Endothelial cell of umbilical vein (primary cell): ENCODE results near the gene CIDEC. TPM values are rescaled to one million over a fixed set of nuclear protein-coding genes. Genes with fewer than 3 reads are reported as not detected.

Experiments used
- Bru-seq: library from RNA; stranded (reverse); fragments of 400-500 nt; gene quantifications from one replicate; lab custom pipeline; 2021; lab: Mats Ljungman, UMichigan
- BruChase-seq, 2 experiments: library from RNA; stranded (reverse); fragments of 400-500 nt; gene quantifications; one replicate each; lab custom pipeline; 2021; lab: Mats Ljungman, UMichigan
- BruUV-seq: library from RNA; stranded (reverse); fragments of 400-500 nt; replicated peaks from 2 replicates; lab custom pipeline; 2021; lab: Mats Ljungman, UMichigan
- CTCF ChIA-PET: fragments of 300-600, 350-600 bp; sonication (Branson Sonifier 250); formaldehyde crosslinking; loops from one replicate; lab custom pipeline; 2021; ENCODE audit warnings: antibody characterized with exemption, inconsistent platforms; lab: Charles Lee
- POLR2A ChIA-PET: fragments of 300-600, 350-600 bp; sonication (Branson Sonifier 250); formaldehyde crosslinking; loops from one replicate; lab custom pipeline; 2021; ENCODE audit warnings: antibody characterized with exemption, inconsistent platforms; lab: Charles Lee
- DNase-seq: peaks from one replicate; pipeline ENCODE4 v3.0.0-alpha.2; 2011; ENCODE audit warnings: low read depth, low spot score
- FAIRE-seq: peaks from 2 replicates; lab custom pipeline; 2011; peaks lifted over from hg19 to GRCh38; lab: Jason Lieb, UNC
- H2AFZ ChIP-seq: 2 replicates; pipeline ENCODE4 v1.6.0; 2012; ENCODE audit warnings: low read depth, low read length, control low read depth, inconsistent platforms
- H3K27ac ChIP-seq: 2 replicates; pipeline ENCODE4 v1.5.1; 2011; ENCODE audit warnings: low read depth, mild to moderate bottlenecking, control low read depth, low read length, moderate library complexity; ENCODE audit not compliant: insufficient read depth
- H3K27me3 ChIP-seq, 2 experiments: 2 replicates each; pipeline versions ENCODE4 v1.6.0 to v1.6.1; 2011; ENCODE audit warnings: low read length in 2 of 2, mixed read lengths in 1 of 2; ENCODE audit not compliant: control insufficient read depth in 2 of 2, insufficient read depth in 2 of 2
- H3K36me3 ChIP-seq, 2 experiments: 2 replicates in 1 of 2; 3 replicates in 1 of 2; pipeline ENCODE4 v1.5.1; 2011; ENCODE audit warnings: low read length in 2 of 2, mild to moderate bottlenecking in 1 of 2, moderate library complexity in 1 of 2; ENCODE audit not compliant: control insufficient read depth in 2 of 2, insufficient read depth in 2 of 2; ENCODE audit errors: extremely low read depth in 1 of 2
- H3K4me1 ChIP-seq: 3 replicates; pipeline ENCODE4 v1.5.1; 2011; ENCODE audit warnings: mild to moderate bottlenecking, low read length; ENCODE audit not compliant: control insufficient read depth, insufficient read depth; ENCODE audit errors: extremely low read depth
- H3K4me2 ChIP-seq: 2 replicates; pipeline ENCODE4 v1.6.1; 2011; ENCODE audit warnings: low read length, control low read depth, mixed read lengths; ENCODE audit not compliant: insufficient read depth
- H3K4me3 ChIP-seq, 3 experiments: fragments of 200-600 bp in 1 of 3; sonication (generic), shearing (Covaris generic) in 1 of 3; replicated peaks in 1 of 3; 2 replicates each; pipeline ENCODE4 v1.5.1; 2011 to 2016; ENCODE audit warnings: control low read depth in 3 of 3, low read length in 3 of 3, mild to moderate bottlenecking in 2 of 3, inconsistent platforms in 1 of 3, low read depth in 1 of 3, moderate library complexity in 1 of 3; ENCODE audit not compliant: insufficient read depth in 1 of 3
- H3K79me2 ChIP-seq: 2 replicates; pipeline ENCODE4 v1.6.0; 2012; ENCODE audit warnings: low read length, inconsistent platforms; ENCODE audit not compliant: control insufficient read depth, insufficient read depth
- H3K9ac ChIP-seq: replicated peaks from 2 replicates; pipeline ENCODE3; 2011; ENCODE audit warnings: low read length, control low read depth; ENCODE audit not compliant: insufficient read depth; ENCODE audit errors: extremely low read depth
- H3K9me1 ChIP-seq: replicated peaks from 3 replicates; pipeline ENCODE4 v1.6.0; 2011; ENCODE audit warnings: mild to moderate bottlenecking, low read length; ENCODE audit not compliant: control insufficient read depth, insufficient read depth; ENCODE audit errors: extremely low read depth
- H3K9me3 ChIP-seq: replicated peaks from 2 replicates; pipeline ENCODE4 v1.5.1; 2012; ENCODE audit warnings: low read length, inconsistent platforms; ENCODE audit not compliant: control insufficient read depth, insufficient read depth
- H4K20me1 ChIP-seq: replicated peaks from 2 replicates; pipeline ENCODE3; 2011; ENCODE audit warnings: mild to moderate bottlenecking, low read length; ENCODE audit not compliant: control insufficient read depth, insufficient read depth; ENCODE audit errors: extremely low read depth
- CTCF ChIP-seq, 2 donors: IDR thresholded peaks; 1 replicate in 1 of 2; 2 replicates in 1 of 2; pipeline ENCODE4 v1.5.1; 2011; ENCODE audit warnings: low read length in 2 of 2, mild to moderate bottlenecking in 2 of 2, moderate library complexity in 2 of 2, control low read depth in 1 of 2, inconsistent platforms in 1 of 2, low read depth in 1 of 2; ENCODE audit not compliant: insufficient read depth in 1 of 2; ENCODE audit errors: extremely low read depth in 1 of 2
- EZH2 ChIP-seq: IDR thresholded peaks from 2 replicates; pipeline ENCODE4 v1.6.1; 2012; ENCODE audit warnings: borderline replicate concordance, low read depth, mild to moderate bottlenecking, moderate library complexity, low read length, inconsistent platforms; ENCODE audit not compliant: severe bottlenecking
- FOS ChIP-seq: IDR thresholded peaks from 2 replicates; pipeline ENCODE4 v1.6.1; 2011; ENCODE audit warnings: mild to moderate bottlenecking, low read length, moderate library complexity, borderline replicate concordance; ENCODE audit not compliant: insufficient read depth
- GATA2 ChIP-seq: IDR thresholded peaks from 2 replicates; pipeline ENCODE4 v1.7.0; 2011; ENCODE audit warnings: low read depth, mild to moderate bottlenecking, moderate library complexity, mixed read lengths, low read length; ENCODE audit not compliant: insufficient read length, insufficient read depth
- JUN ChIP-seq: IDR thresholded peaks from 2 replicates; pipeline ENCODE4 v1.6.1; 2011; ENCODE audit warnings: borderline replicate concordance, low read depth; ENCODE audit not compliant: insufficient read length, insufficient read depth
- MAX ChIP-seq: IDR thresholded peaks from 2 replicates; pipeline ENCODE4 v1.6.1; 2011; ENCODE audit not compliant: insufficient read depth, insufficient read length
- POLR2A ChIP-seq: IDR thresholded peaks from 2 replicates; pipeline ENCODE4 v1.6.1; 2012; ENCODE audit warnings: low read depth, mild to moderate bottlenecking, control low read depth, low read length
- POLR2AphosphoS5 ChIP-seq: IDR thresholded peaks from 2 replicates; pipeline ENCODE4 v1.6.1; 2012; ENCODE audit warnings: low read depth, mild to moderate bottlenecking, control low read depth, low read length, moderate library complexity; ENCODE audit not compliant: insufficient read depth
- dilution Hi-C: fragments of 300-500 bp; cut with MboI; formaldehyde crosslinking; loops from one replicate; pipeline ENCODE4 v1.15.0; 2019; ENCODE audit warnings: low sequenced_read_pairs; ENCODE audit not compliant: extremely low pct_ligation_motif_present
- intact Hi-C: fragments of 100-400 bp; cut with micrococcal nuclease; formaldehyde crosslinking; loops from one replicate; pipeline ENCODE4 v1.10.0; 2022
- long read RNA-seq: library from polyadenylated mRNA; stranded (forward); transcript quantifications from one replicate; pipeline ENCODE4 v2.0.0, GENCODE V29; 2021
- polyA minus RNA-seq, 3 experiments: library from RNA; depleted of rRNA, polyadenylated mRNA; stranded (reverse); fragments of >200 nt; gene quantifications; 1 replicate in 1 of 3; 2 replicates in 2 of 3; pipeline ENCODE4 v1.2.3, GENCODE V29; 2011
- polyA plus RNA-seq, 4 experiments: library from polyadenylated mRNA; depleted of rRNA in 3 of 4; stranded (reverse) in 3 of 4; unstranded in 1 of 4; fragments of >200 nt; gene quantifications; 2 replicates each; pipeline versions ENCODE4 v1.2.1 to v1.2.3, GENCODE V29; 2011 to 2012; ENCODE audit warnings: missing spikeins in 1 of 4
- total RNA-seq: library from RNA; stranded (reverse); gene quantifications from 2 replicates; pipeline ENCODE4 v1.2.3, GENCODE V29; 2021

CIDEC gene
- total RNA-seq (not detected in 2 replicates), polyA plus RNA-seq (0.14 TPM in 1 of 2 replicates, not detected in the other), polyA minus RNA-seq (not detected in 2 replicates), Bru-seq, nascent RNA (not detected), BruChase-seq, experiment 1, labeled RNA remaining after a 6-hour chase (not detected), BruChase-seq, experiment 2, labeled RNA remaining after a 2-hour chase (not detected)
- not detected in 2 replicates for polyA plus RNA-seq (2011; cell fraction: cytosol; rRNA removed)
- not detected in 2 replicates for polyA plus RNA-seq (2011; cell fraction: nucleus; rRNA removed)
- polyA plus RNA-seq (2012), result not detected in 2 replicates
- not detected for polyA minus RNA-seq (2011; cell fraction: cytosol; rRNA and poly(A)+ RNA removed)
- polyA minus RNA-seq (2011; cell fraction: nucleus; rRNA and poly(A)+ RNA removed), result not detected in 2 replicates
- long read RNA-seq, result 0 reads

GRCh38 chr3:9879830-9880549 lies at the start of gene CIDEC:
CIDEC (minus strand) TSS chr3:9880253; CDS start chr3:9878486, 1,767 bp downstream.
- no peak within 1 kb of the TSS for H3K9ac ChIP-seq
- H2AFZ ChIP-seq, result peak within 1 kb of the TSS; percentile 44
- ChIA-PET CTCF (interaction anchor here (1.1 kb wide), 1 partner anchor 66 kb away, joined by 4 read pairs; no protein-coding TSS in a partner anchor), POLR2A (interaction anchor here (0.6 kb wide), 1 partner anchor 42 kb away, joined by 3 read pairs; no protein-coding TSS in a partner anchor)
- H3K4me3 ChIP-seq, result no peak within 1 kb of the TSS
- TF ChIP-seq GATA2 (no peak), POLR2AphosphoS5 (no peak), CTCF (IDR thresholded peaks at IDR 0.05; ENCODE audit: extremely low read depth in 1 of 2, insufficient read depth in 1 of 2, low read depth in 1 of 2, low read length in 2 of 2) (no peak), FOS (no peak), EZH2 (no peak), POLR2A (no peak), JUN (no peak), MAX (no peak)
- dilution Hi-C loops, result no loop called here
- H3K4me1 ChIP-seq, result peaks cover 7% of the 10 kb centered on the region
- no peaks in the 10 kb centered on the region for H3K9me3 ChIP-seq
- no peak within 1 kb of the TSS for H3K27ac ChIP-seq
- no peak within 1 kb of the TSS for H3K4me2 ChIP-seq
- BruUV-seq, result no TSS peak
- DNase-seq, result no peak
- H4K20me1 ChIP-seq, result no peaks in the 10 kb centered on the region
- intact Hi-C loops, result no loop called here
- H3K27me3 ChIP-seq, result no peaks in the 10 kb centered on the region
- H3K79me2 ChIP-seq, result no peaks in the 10 kb centered on the region
- H3K36me3 ChIP-seq, result no peaks in the 10 kb centered on the region
- no peak for FAIRE-seq
- H3K9me1 ChIP-seq, result no peaks in the 10 kb centered on the region
